Uterus (tissue), 4 donors: ENCODE measurements around the gene PKNOX2. TPM values are rescaled to one million over a fixed set of nuclear protein-coding genes. Genes with fewer than 3 reads are reported as not detected.

Experiments
- DNase-seq, 2 donors: peaks; one replicate each; pipeline ENCODE4 v3.0.0-alpha.2; 2019 to 2020
- H3K27ac ChIP-seq, 2 donors: fragments of 200-600 bp; sonication (generic); 1 replicate in 1 of 2; 2 replicates in 1 of 2; pipeline ENCODE4 v1.5.1; 2016 to 2018
- H3K27me3 ChIP-seq, 2 donors: fragments of 200-600 bp; sonication (generic); one replicate each; pipeline ENCODE4 v1.5.1; 2018 to 2019; ENCODE audit warnings: control low read depth in 1 of 2
- H3K36me3 ChIP-seq, 2 donors: fragments of 200-600 bp; sonication (generic); one replicate each; pipeline ENCODE4 v1.5.1; 2019; ENCODE audit warnings: control low read depth in 1 of 2
- H3K4me1 ChIP-seq, 2 donors: fragments of 200-600 bp; sonication (generic); one replicate each; pipeline ENCODE4 v1.5.1; 2018 to 2019; ENCODE audit warnings: control low read depth in 1 of 2
- H3K4me3 ChIP-seq, 2 donors: fragments of 200-600 bp; sonication (generic); 1 replicate in 1 of 2; 2 replicates in 1 of 2; pipeline ENCODE4 v1.5.1; 2018 to 2019; ENCODE audit warnings: mild to moderate bottlenecking in 1 of 2
- H3K9me3 ChIP-seq, 2 donors: fragments of 200-600 bp; sonication (generic); one replicate each; pipeline ENCODE4 v1.5.1; 2019; ENCODE audit warnings: control low read depth in 1 of 2
- CTCF ChIP-seq, 4 experiments: fragments of 200-600 bp in 2 of 4; fragments of 450-650 bp in 2 of 4; sonication (generic) in 2 of 4; IDR thresholded peaks; one replicate each; pipeline ENCODE4 v1.5.1; 2016 to 2019; ENCODE audit warnings: antibody characterized with exemption in 4 of 4, mild to moderate bottlenecking in 2 of 4, moderate library complexity in 1 of 4
- POLR2A ChIP-seq, 2 donors: fragments of 450-650 bp; IDR thresholded peaks; one replicate each; pipeline ENCODE4 v1.6.1; 2016; ENCODE audit warnings: antibody characterized with exemption in 2 of 2, mild to moderate bottlenecking in 1 of 2, moderate library complexity in 1 of 2
- intact Hi-C: fragments of 100-400 bp; cut with DNase I; formaldehyde crosslinking; loops from one replicate; pipeline ENCODE4 v1.15.1; 2023; ENCODE audit warnings: low total_unique reads
- total RNA-seq, 4 donors: library from RNA; depleted of rRNA in 3 of 4; stranded (reverse); fragments of >200 nt in 3 of 4; gene quantifications; one replicate each; pipeline versions ENCODE4 v1.1.0 to v1.2.4, GENCODE V29; 2014 to 2023
- donor health status: DM: yes; HTN: yes; CAD: no.

The PKNOX2 gene
- total RNA-seq, 4 donors from 2014 or later: 0.29 to 22.7 (median 3.3) TPM

- Histone ChIP-seq H3K9me3 (no peaks in the 10 kb centered on the region), H3K4me1 (no peaks in the 10 kb centered on the region), H3K27ac (no peak overlapping the region), H3K36me3 (no peaks in the 10 kb centered on the region), H3K4me3 (no peak overlapping the region), H3K27me3 (no peaks in the 10 kb centered on the region)
- TF ChIP-seq CTCF (IDR thresholded peaks at IDR 0.05): no peak
- no peak for TF ChIP-seq POLR2A (IDR thresholded peaks at IDR 0.05)
- no peak for DNase-seq
- intact Hi-C loops: no loop called here
Measured at GRCh38 chr11:125173556-125173955, 9.0 kb downstream of the PKNOX2 start.

- no peak for TF ChIP-seq CTCF (IDR thresholded peaks at IDR 0.05)
- TF ChIP-seq POLR2A (IDR thresholded peaks at IDR 0.05): no peak
- H3K27ac ChIP-seq: no peak overlapping the region
- H3K9me3 ChIP-seq: no peaks in the 10 kb centered on the region
- H3K27me3 ChIP-seq: no peaks in the 10 kb centered on the region
- H3K4me3 ChIP-seq: no peak overlapping the region
- no peaks in the 10 kb centered on the region for H3K36me3 ChIP-seq
- intact Hi-C loops: no loop called here
- DNase-seq: no peak
- H3K4me1 ChIP-seq: no peaks in the 10 kb centered on the region
Measured at GRCh38 chr11:125174057-125174456, 9.5 kb downstream of the PKNOX2 start.

GRCh38 chr11:125174686-125175085 lies 10.1 kb downstream of the PKNOX2 start:
- H3K36me3 ChIP-seq: no peaks in the 10 kb centered on the region
- no peaks in the 10 kb centered on the region for H3K27me3 ChIP-seq
- no peak overlapping the region for H3K27ac ChIP-seq
- no peak overlapping the region for H3K4me3 ChIP-seq
- intact Hi-C loops: no loop called here
- H3K9me3 ChIP-seq: no peaks in the 10 kb centered on the region
- TF ChIP-seq POLR2A (IDR thresholded peaks at IDR 0.05) (no peak), CTCF (IDR thresholded peaks at IDR 0.05) (no peak)
- no peak for DNase-seq
- no peaks in the 10 kb centered on the region for H3K4me1 ChIP-seq

- no peak overlapping the region for H3K27ac ChIP-seq
- DNase-seq: no peak
- H3K27me3 ChIP-seq: no peaks in the 10 kb centered on the region
- TF ChIP-seq CTCF (IDR thresholded peaks at IDR 0.05) (no peak), POLR2A (IDR thresholded peaks at IDR 0.05) (no peak)
- no peaks in the 10 kb centered on the region for H3K9me3 ChIP-seq
- intact Hi-C loops: no loop called here
- no peaks in the 10 kb centered on the region for H3K4me1 ChIP-seq
- no peaks in the 10 kb centered on the region for H3K36me3 ChIP-seq
- H3K4me3 ChIP-seq: no peak overlapping the region
Measured at GRCh38 chr11:125175166-125175565, 10.6 kb downstream of the PKNOX2 start.

- TF ChIP-seq POLR2A (IDR thresholded peaks at IDR 0.05) (no peak), CTCF (IDR thresholded peaks at IDR 0.05) (no peak)
- no peak overlapping the region for H3K4me3 ChIP-seq
- DNase-seq: no peak
- no peaks in the 10 kb centered on the region for H3K4me1 ChIP-seq
- no peaks in the 10 kb centered on the region for H3K36me3 ChIP-seq
- intact Hi-C loops: no loop called here
- H3K9me3 ChIP-seq: no peaks in the 10 kb centered on the region
- H3K27ac ChIP-seq: no peak overlapping the region
- no peaks in the 10 kb centered on the region for H3K27me3 ChIP-seq
Measured at GRCh38 chr11:125175896-125176575, 11.5 kb downstream of the PKNOX2 start.
